Measurements from ENCODE around the gene NXPH4. TPM values are rescaled to one million over a fixed set of nuclear protein-coding genes. Genes with fewer than 3 reads are reported as not detected.
A peak's percentile ranks its signal among the peaks of the same experiment; 100 is the strongest.

Gene NXPH4
- total and polyA plus RNA-seq, 4 experiments from 2014 or later, result not detected

GRCh38 chr12:57237932-57238853 lies 21.6 kb downstream of the NXPH4 start:
- H3K4me1 Mint-ChIP-seq, result peaks cover 37 to 84% (median 56%) of the 10 kb centered on the region in 4 donors
- H3K4me3 Mint-ChIP-seq, result peak overlapping the region; percentile 90 to 98 (median 94)
- Histone ChIP-seq H3K27me3 (ENCODE audit: insufficient read depth, low read length) (peaks cover 42% of the 10 kb centered on the region), H3K4me3 (ENCODE audit: low read length in 2 of 2) (peak overlapping the region; percentile 42 to 52), H3K4me1 (ENCODE audit: insufficient read depth, low read length) (peaks cover 84% of the 10 kb centered on the region), H3K9me3 (ENCODE audit: control insufficient read depth in 1 of 2, low read length in 2 of 2) (no peaks in the 10 kb centered on the region), H3K36me3 (ENCODE audit: insufficient read depth, low read length) (peaks cover 11% of the 10 kb centered on the region), H3K27ac (ENCODE audit: low read depth, low read length) (no peak overlapping the region)
- no peaks in the 10 kb centered on the region for H3K9me3 Mint-ChIP-seq
- POLR2A ChIA-PET (ENCODE audit: partially characterized antibody), result interaction anchor here (6.0 to 7.7 kb wide), 3 partner anchors 8 to 22 kb away, joined by 55 to 86 read pairs (median 63); partner anchors contain the start of genes NXPH4 and SHMT2
- peaks cover 16 to 26% of the 10 kb centered on the region in 2 donors for H3K36me3 Mint-ChIP-seq
- peak overlapping the region in 4 of 7 donors; percentile 39 to 85 (median 75) for H3K27ac Mint-ChIP-seq
- DNase-seq, result no peak
- CTCF ChIA-PET (ENCODE audit: partially characterized antibody), result interaction anchor here (0.5 to 12.9 kb wide), 8 partner anchors 10 to 693 kb away, joined by 3 to 415 read pairs (median 4); partner anchors contain the start of genes LRP1, NXPH4, SHMT2 and STAC3
- peaks cover 29 to 48% of the 10 kb centered on the region in 2 donors for H3K27me3 Mint-ChIP-seq
- intact Hi-C loops (cut with micrococcal nuclease), result loop anchor here (10.0 kb wide), 2 partner anchors 483 to 603 kb away; partner anchors contain the start of genes BAZ2A and PRIM1

GRCh38 chr12:57238854-57239554 lies 22.4 kb downstream of the NXPH4 start:
- Mint-ChIP-seq H3K27me3 (peaks cover 32 to 52% of the 10 kb centered on the region in 2 donors), H3K36me3 (peaks cover 8 to 21% of the 10 kb centered on the region in 2 donors), H3K27ac (peak overlapping the region in 6 of 7 donors; percentile 7 to 85 (median 62)), H3K4me1 (peaks cover 41 to 88% (median 60%) of the 10 kb centered on the region in 4 donors), H3K4me3 (peak overlapping the region; percentile 90 to 98 (median 94)), H3K9me3 (no peaks in the 10 kb centered on the region)
- no peak overlapping the region for H3K27ac ChIP-seq (ENCODE audit: low read depth, low read length)
- H3K36me3 ChIP-seq (ENCODE audit: insufficient read depth, low read length), result peaks cover 3% of the 10 kb centered on the region
- peak; percentile 80 to 87 (median 82) for DNase-seq
- ChIA-PET POLR2A (ENCODE audit: partially characterized antibody) (interaction anchor here (6.0 to 7.7 kb wide), 3 partner anchors 8 to 23 kb away, joined by 55 to 86 read pairs (median 63); partner anchors contain the start of genes NXPH4 and SHMT2), CTCF (ENCODE audit: partially characterized antibody) (interaction anchor here (0.9 to 12.9 kb wide), 10 partner anchors 9 to 212 kb away, joined by 3 to 415 read pairs (median 4); partner anchors contain the start of genes LRP1, NXPH4, SHMT2 and STAC3)
- peaks cover 43% of the 10 kb centered on the region for H3K27me3 ChIP-seq (ENCODE audit: insufficient read depth, low read length)
- H3K4me3 ChIP-seq (ENCODE audit: low read length in 2 of 2), result peak overlapping the region; percentile 42 to 79
- intact Hi-C loops (cut with micrococcal nuclease), result loop anchor here (1.0 to 10.0 kb wide), 5 partner anchors 10 to 604 kb away; partner anchors contain the start of genes BAZ2A, PRIM1 and SHMT2
- H3K4me1 ChIP-seq (ENCODE audit: insufficient read depth, low read length), result peaks cover 87% of the 10 kb centered on the region
- no peaks in the 10 kb centered on the region for H3K9me3 ChIP-seq (ENCODE audit: control insufficient read depth in 1 of 2, low read length in 2 of 2)

- peak overlapping the region; percentile 90 to 98 (median 94) for H3K4me3 Mint-ChIP-seq
- ChIA-PET POLR2A (ENCODE audit: partially characterized antibody) (interaction anchor here (1.8 to 7.7 kb wide), 4 partner anchors 9 to 128 kb away, joined by 4 to 86 read pairs (median 59); partner anchors contain the start of genes NXPH4, SHMT2 and STAT6), CTCF (ENCODE audit: partially characterized antibody) (interaction anchor here (0.9 to 12.9 kb wide), 10 partner anchors 9 to 212 kb away, joined by 3 to 415 read pairs (median 4); partner anchors contain the start of genes LRP1, NXPH4, SHMT2 and STAC3)
- Histone ChIP-seq H3K4me3 (ENCODE audit: low read length in 2 of 2) (peak overlapping the region; percentile 18 to 79), H3K9me3 (ENCODE audit: control insufficient read depth in 1 of 2, low read length in 2 of 2) (no peaks in the 10 kb centered on the region), H3K27me3 (ENCODE audit: insufficient read depth, low read length) (peaks cover 43% of the 10 kb centered on the region), H3K27ac (ENCODE audit: low read depth, low read length) (no peak overlapping the region), H3K4me1 (ENCODE audit: insufficient read depth, low read length) (peaks cover 86% of the 10 kb centered on the region), H3K36me3 (ENCODE audit: insufficient read depth, low read length) (no peaks in the 10 kb centered on the region)
- peaks cover 37 to 85% (median 59%) of the 10 kb centered on the region in 4 donors for H3K4me1 Mint-ChIP-seq
- peaks cover 32 to 52% of the 10 kb centered on the region in 2 donors for H3K27me3 Mint-ChIP-seq
- peak overlapping the region in 5 of 7 donors; percentile 39 to 86 (median 75) for H3K27ac Mint-ChIP-seq
- DNase-seq, result no peak
- H3K9me3 Mint-ChIP-seq, result no peaks in the 10 kb centered on the region
- intact Hi-C loops (cut with micrococcal nuclease), result loop anchor here (1.0 to 10.0 kb wide), 6 partner anchors 10 to 605 kb away; partner anchors contain the start of genes BAZ2A, PRIM1 and SHMT2
- H3K36me3 Mint-ChIP-seq, result peaks cover 2 to 15% of the 10 kb centered on the region in 2 donors
Observed at GRCh38 chr12:57239587-57240065, 23.0 kb downstream of the NXPH4 start.

- Histone ChIP-seq H3K36me3 (ENCODE audit: insufficient read depth, low read length) (no peaks in the 10 kb centered on the region), H3K27me3 (ENCODE audit: insufficient read depth, low read length) (peaks cover 43% of the 10 kb centered on the region), H3K4me3 (ENCODE audit: low read length in 2 of 2) (peak overlapping the region; percentile 18 to 79), H3K4me1 (ENCODE audit: insufficient read depth, low read length) (peaks cover 82% of the 10 kb centered on the region), H3K27ac (ENCODE audit: low read depth, low read length) (peak overlapping the region; percentile 16), H3K9me3 (ENCODE audit: control insufficient read depth in 1 of 2, low read length in 2 of 2) (no peaks in the 10 kb centered on the region)
- H3K27me3 Mint-ChIP-seq, result peaks cover 32 to 52% of the 10 kb centered on the region in 2 donors
- CTCF ChIA-PET (ENCODE audit: partially characterized antibody), result interaction anchor here (1.3 to 12.9 kb wide), 6 partner anchors 11 to 111 kb away, joined by 3 to 415 read pairs (median 20); partner anchors contain the start of genes NXPH4, SHMT2 and STAC3
- intact Hi-C loops (cut with micrococcal nuclease), result loop anchor here (5.0 kb wide), 1 partner anchor 173 kb away; no protein-coding TSS in a partner anchor
- peaks cover 37 to 84% (median 59%) of the 10 kb centered on the region in 4 donors for H3K4me1 Mint-ChIP-seq
- H3K4me3 Mint-ChIP-seq, result peak overlapping the region; percentile 90 to 98 (median 94)
- no peaks in the 10 kb centered on the region for H3K9me3 Mint-ChIP-seq
- peaks cover 0 to 13% of the 10 kb centered on the region in 2 donors for H3K36me3 Mint-ChIP-seq
- peak overlapping the region; percentile 58 to 93 (median 85) for H3K27ac Mint-ChIP-seq
- DNase-seq, result peak; percentile 71 to 86 (median 75)
- POLR2A ChIA-PET (ENCODE audit: partially characterized antibody), result interaction anchor here (1.0 to 7.7 kb wide), 5 partner anchors 10 to 147 kb away, joined by 3 to 86 read pairs (median 55); partner anchors contain the start of genes NXPH4, SHMT2 and STAT6
Observed at GRCh38 chr12:57240066-57240921, 23.7 kb downstream of the NXPH4 start.

GRCh38 chr12:57240926-57241401 lies 24.4 kb downstream of the NXPH4 start:
- Histone ChIP-seq H3K4me3 (ENCODE audit: low read length in 2 of 2) (peak overlapping the region; percentile 18 to 79), H3K4me1 (ENCODE audit: insufficient read depth, low read length) (peaks cover 79% of the 10 kb centered on the region), H3K27me3 (ENCODE audit: insufficient read depth, low read length) (peaks cover 43% of the 10 kb centered on the region), H3K36me3 (ENCODE audit: insufficient read depth, low read length) (no peaks in the 10 kb centered on the region), H3K9me3 (ENCODE audit: control insufficient read depth in 1 of 2, low read length in 2 of 2) (no peaks in the 10 kb centered on the region), H3K27ac (ENCODE audit: low read depth, low read length) (no peak overlapping the region)
- ChIA-PET CTCF (ENCODE audit: partially characterized antibody) (interaction anchor here (1.6 to 12.9 kb wide), 5 partner anchors 12 to 111 kb away, joined by 3 to 415 read pairs (median 34); partner anchors contain the start of genes NXPH4, SHMT2 and STAC3), POLR2A (ENCODE audit: partially characterized antibody) (interaction anchor here (1.0 to 7.7 kb wide), 5 partner anchors 10 to 147 kb away, joined by 3 to 86 read pairs (median 55); partner anchors contain the start of genes NXPH4, SHMT2 and STAT6)
- H3K36me3 Mint-ChIP-seq, result peaks cover 0 to 11% of the 10 kb centered on the region in 2 donors
- peak overlapping the region in 6 of 7 donors; percentile 58 to 93 (median 88) for H3K27ac Mint-ChIP-seq
- peaks cover 32 to 52% of the 10 kb centered on the region in 2 donors for H3K27me3 Mint-ChIP-seq
- intact Hi-C loops (cut with micrococcal nuclease), result loop anchor here (1.0 to 5.0 kb wide), 2 partner anchors 117 to 174 kb away; no protein-coding TSS in a partner anchor
- no peaks in the 10 kb centered on the region for H3K9me3 Mint-ChIP-seq
- no peak for DNase-seq
- peaks cover 37 to 84% (median 59%) of the 10 kb centered on the region in 4 donors for H3K4me1 Mint-ChIP-seq
- H3K4me3 Mint-ChIP-seq, result peak overlapping the region; percentile 90 to 98 (median 94)
